HG02588 (cell line): ENCODE results near the gene PIEZO1.
A peak's percentile ranks its signal among the peaks of the same experiment; 100 is the strongest.

Source experiments
- ATAC-seq: cut with Tn5 transposase; IDR thresholded peaks from one replicate; pipeline ENCODE4 v1.9.1; 2021; ENCODE audit warnings: mild to moderate bottlenecking, moderate library complexity; ENCODE audit not compliant: unreplicated experiment

Gene PIEZO1

DNA sequence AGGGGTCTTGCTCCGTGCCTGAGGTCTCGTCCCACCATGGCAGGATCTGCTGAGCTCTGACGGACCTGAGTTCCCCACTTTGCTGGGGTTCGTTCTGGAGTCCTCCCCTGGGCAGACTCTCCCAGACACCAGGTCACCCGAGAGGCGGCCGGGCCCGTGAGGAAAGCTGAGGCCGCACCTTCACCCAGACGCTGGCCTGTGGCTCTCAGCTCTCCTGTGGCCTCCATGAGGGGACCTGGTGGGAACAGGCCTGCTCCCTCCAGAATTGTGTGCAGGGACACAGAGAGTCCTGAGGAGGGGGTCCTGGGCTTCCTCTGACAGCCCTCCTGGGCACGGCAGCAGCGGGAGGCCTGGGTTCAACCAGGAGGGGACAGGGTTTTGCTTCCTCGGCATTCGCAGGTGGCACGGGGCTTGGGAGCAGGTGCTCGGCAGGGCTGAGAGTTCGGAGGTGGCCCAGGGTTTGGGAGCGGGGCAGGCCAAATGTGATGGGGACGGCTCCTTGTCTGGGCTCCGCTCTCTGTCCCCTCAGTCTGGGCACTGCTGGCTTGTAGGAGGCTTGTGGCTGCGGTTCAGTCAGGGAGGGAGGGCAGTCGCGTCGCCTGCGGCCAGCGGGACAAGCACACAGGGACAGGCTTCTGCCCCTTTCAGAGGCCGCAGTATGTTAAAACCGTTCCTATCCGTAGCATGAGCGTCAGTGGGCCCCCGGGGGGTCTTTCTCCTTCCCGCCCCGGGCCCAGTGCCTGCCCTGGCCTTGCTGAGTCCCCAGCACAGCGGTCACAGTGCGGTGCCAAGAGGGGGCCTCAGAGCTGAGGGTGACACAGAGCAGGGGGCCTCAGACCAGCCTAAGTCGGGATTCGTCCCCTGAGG lies 90.6 kb downstream of the PIEZO1 start:
- no peak for ATAC-seq

DNA sequence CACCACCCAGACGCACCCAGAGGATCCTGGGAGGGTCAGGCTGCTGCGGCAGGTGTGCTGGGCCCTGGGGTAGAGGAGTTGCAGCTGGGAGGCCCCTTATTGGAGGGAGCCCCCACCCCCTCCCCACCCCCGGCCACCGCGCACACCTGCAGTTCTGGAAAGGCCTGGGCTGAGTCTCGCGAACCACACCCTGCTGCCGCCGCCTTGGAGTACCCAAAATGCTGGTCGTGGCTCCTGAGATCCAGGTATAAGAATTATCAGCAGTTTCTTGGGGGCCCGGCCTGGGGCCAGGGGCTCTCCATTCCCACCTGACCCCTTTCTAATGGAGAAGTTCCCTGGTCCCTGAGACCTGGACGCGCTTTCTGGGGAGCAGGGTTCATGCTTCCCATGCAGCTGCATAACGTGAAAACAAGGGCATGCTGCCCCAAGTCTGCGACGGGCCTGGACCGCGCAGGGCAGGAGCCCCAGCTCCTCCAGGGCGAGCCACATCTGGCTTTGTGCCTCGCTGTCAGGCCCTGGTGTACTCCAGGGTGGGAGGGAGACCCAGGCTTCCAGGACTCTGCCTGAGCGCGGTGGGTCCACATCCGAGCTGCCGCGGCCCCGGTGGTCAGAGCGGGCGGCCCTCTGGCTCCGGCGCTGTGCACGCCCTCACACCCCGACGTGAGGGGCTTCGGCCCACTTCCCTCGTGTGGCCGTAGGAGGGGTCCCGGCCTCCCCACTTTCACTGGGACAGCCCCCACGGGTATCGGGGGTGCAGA lies 91.4 kb downstream of the PIEZO1 start:
- ATAC-seq: no peak

DNA sequence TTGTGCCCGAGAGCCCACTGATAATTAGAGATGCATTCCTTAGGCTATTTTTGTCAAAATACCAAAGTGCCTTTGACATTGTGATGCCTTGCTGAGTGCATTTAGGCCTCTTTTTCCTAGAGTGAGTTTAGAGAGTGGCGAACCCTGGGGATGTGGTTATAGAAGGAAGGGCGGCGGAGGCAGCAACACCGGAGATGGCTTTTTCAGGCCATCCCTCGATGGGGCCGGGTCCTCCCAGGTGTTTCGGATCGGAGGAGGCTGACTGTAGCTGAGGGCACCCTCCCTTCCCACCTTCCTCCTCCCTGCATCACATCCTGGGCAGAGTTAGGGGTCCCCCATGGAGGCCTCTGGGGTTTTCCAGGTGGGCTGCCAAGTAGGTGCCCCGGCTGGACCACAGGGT lies 92.2 kb downstream of the PIEZO1 start:
- ATAC-seq: no peak

DNA sequence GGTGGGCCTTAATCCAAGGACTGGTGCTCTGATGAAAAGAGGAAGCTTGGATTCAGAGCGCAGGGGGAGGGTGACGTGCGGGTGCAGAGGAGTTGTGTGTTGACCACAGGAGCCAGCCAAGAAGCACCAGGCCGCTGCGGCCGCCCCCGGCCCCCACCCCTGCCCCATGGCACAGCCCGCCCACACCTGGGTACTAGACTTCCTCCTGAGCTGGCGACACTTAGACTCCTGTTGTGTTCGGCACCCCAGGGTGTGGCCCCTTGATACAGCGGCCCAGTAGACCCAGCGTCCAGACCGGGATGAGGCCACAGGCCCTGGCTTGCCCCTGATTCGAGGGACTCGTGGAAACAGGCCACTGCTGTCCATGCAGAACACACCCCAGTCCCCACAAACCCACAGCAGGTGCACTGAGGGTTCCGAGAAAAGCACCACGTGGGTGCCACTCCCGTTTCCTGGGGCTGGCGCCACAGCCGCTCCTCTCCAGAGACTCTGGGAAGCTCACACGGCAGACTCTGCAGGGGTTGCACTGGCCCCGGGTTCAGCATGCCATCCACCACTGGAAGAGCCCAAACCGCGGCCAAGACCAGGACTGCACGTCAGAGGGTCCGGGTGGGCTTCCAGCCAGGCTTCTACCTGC lies 93.0 kb downstream of the PIEZO1 start:
- ATAC-seq: no peak

DNA sequence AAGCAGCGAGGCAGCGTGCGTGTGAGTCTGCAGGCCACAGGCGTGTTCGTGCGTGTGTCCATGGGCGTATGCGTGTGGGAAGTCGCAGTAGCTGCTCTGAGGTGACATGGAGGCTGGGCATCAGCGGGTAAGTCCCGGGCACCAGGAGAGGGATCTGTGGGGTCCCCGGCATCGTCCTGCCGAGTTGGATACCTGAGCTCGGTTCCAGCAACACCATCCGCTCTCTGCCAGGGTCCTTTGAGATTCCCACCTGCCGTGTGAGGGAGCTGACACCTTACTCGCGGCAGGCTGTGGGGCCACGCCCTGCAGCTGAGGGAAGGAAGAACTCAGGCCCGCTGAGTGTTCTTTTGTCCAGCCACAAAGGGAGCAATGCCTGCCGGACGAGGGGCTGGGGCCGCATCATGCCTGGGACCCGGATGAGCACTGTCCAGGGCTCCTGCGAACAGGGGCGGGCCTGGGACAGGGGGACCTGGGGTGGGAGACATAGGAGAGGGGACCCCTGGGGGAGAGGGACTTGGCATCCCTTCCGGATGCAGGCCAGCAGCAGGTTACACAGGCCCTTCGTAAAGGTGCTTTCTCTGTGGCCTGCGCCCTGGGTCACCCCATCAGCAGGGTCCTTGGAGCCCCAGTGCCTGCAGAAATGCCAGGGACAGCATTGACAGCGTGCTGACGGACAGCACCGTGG lies 93.7 kb downstream of the PIEZO1 start:
- no peak for ATAC-seq

DNA sequence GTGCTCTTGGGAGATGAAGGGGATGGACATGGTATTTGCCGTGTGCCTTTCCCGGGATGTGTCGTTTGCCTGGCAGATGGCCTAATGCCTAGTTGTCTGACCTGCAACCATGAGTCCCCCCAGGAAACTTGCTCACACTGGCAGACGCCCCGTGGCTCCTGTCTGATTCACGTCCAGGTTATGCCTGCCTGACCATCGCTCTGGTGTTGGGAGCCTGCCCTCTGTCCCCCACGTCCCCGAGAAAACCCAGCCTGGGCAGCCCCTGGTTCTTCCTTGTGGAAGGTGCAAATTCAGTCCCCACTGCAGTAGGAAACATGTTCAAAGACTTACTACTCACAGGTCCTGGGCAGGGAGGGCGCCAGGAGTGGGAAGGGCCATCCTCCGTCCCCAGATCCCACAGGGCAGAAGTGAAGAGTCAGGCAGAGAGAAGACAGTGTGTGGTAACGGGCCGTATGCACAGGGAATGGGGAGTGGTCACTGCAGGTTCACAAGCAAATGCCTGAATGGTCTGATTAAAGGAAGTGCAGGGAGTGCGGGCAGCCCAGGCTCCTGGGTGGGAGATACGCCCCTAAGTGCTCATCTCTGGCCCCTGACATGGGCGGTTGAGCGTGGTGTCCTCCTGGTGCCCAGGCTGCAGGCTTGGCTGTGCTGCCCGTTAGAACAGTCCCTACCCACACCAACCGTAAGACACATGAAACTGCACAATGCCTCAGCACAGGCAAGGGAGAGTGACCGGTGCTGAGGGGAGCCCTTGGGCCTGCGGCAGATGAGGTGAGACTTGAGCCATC lies 94.5 kb downstream of the PIEZO1 start:
- ATAC-seq: no peak

DNA sequence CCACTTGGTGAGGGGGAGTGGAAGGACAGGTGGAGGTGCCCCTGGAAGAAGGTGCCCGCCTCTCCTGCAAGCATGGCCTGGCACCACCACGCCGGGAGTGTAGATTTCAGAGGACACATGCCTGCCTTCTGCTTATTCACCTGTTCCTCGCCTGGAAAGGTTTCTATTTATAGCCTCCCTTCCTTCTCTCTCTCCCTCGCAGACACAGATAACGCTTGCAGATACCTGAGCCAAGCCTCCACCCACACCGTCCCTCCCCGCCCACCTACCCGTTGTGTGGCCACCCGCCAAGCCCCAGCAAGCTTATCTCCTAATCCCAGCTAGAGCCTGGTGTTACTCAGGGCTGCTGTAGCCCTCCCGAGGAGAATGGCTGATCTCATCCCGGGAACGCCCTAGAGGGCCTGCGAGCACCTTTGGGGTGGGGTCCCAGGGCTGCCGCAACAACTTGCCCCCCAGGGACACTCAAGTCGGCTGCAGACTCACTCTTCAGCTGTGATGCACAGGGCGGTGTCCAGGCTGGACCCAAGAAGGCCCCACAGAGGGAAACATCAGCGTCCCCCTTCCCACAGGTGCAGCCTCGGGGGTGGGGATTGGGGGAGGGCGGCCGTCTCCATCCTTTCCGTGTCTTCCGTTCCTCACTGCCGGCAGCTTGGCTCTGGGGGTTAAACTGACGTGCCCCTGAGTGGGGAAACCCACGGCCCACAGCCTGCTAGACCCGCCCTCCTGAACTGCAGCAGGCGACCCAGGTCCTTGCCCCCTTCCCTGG lies 96.8 kb downstream of the PIEZO1 start:
- ATAC-seq: no peak

DNA sequence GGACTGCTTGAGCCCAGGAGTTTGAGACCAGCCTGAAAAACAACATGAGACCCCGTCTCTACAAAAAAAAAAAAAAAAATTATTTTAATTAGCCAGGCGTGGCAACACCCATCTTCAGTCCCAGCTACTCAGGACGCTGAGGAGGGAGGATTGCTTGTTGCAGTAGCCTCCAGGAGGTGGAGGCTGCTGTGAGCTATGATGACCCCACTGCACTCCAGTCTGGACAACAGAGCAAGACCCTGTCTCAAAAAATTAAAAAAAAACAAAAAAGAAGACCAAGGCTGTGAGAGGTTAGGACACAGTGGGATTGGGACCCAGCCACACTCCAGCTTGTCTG lies 97.4 kb downstream of the PIEZO1 start:
- no peak for ATAC-seq

DNA sequence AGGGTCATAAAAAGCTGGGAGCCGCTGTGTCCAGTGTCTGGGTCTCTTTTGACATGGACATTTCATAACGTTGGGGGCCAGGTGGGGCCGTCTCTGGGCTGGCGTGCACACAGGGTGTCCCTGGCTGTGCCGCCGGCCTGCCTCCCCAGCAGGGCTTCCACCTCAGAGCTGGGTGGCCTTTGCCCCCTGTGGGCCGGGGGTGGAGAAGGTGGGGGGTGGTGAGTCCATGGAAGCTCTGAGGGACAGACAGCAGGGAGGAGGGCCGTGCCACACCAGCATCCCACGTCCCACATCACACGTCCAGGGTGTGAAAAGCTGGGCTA lies 97.8 kb downstream of the PIEZO1 start:
- ATAC-seq: no peak

DNA sequence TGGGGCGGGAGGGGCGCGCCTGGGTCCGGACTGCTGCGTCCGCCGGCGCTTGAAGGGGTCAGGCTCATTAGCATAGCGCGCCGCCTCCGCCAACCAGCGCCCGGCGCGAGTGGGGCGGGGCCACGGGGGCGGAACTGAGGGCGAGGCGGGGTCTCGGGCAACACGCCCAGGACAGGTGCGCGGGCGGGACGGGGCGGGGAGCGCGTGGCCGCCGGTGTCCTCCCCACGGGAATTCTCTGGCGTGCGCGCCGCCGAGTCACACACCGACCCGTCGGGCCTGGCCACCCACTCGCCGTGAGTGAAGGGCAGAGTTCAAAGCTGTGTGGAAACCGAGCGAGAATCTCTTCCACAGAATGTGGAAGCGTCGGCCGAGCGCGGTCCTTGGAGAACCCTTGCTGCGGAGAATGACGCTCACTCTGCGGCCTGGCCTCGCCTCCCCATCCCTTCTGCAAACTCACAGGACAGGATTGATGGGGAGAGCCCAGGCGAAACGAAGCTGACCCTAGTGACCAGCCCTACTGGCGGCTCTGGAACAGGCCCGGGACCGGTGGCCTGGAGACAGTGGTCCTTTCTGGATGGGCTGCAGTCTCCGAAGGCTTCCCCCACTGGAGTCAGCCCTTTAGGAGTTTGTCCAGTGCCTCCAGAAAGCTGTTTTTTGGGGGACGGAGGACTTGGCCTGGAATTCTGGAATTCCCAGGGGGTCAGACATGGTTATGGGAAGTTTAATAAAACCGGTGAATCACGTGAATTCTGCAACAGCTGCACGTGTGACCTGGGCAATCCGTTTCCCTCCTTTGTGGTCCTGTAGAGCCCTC lies 98.4 kb downstream of the PIEZO1 start, which contains the start of gene SNAI3:
Gene SNAI3 (minus strand): TSS at position 69 of the 815 bp plus-strand sequence. CDS start 101 bp downstream, outside the sequence.
- ATAC-seq: peak; percentile 64

DNA sequence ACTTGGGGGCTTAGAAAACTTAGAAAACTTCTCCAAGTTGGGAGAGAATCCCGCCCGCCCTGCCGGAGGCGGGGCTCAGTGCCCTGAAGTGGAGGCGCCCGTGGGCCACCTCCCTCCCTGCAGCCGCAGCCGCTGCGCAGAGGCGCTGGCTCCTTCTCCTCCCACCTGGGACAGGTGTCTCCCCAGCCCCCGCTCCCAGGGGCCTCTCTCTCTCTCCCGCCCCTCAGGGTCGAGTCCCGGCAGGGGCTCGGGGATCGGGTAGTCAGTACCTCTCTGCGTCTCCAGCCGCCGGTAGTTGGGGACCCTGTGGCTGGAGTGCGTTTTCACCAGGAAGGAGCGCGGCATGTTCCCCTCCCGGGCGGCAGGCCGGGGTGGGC lies 99.0 kb downstream of the PIEZO1 start:
- peak; percentile 12 for ATAC-seq

DNA sequence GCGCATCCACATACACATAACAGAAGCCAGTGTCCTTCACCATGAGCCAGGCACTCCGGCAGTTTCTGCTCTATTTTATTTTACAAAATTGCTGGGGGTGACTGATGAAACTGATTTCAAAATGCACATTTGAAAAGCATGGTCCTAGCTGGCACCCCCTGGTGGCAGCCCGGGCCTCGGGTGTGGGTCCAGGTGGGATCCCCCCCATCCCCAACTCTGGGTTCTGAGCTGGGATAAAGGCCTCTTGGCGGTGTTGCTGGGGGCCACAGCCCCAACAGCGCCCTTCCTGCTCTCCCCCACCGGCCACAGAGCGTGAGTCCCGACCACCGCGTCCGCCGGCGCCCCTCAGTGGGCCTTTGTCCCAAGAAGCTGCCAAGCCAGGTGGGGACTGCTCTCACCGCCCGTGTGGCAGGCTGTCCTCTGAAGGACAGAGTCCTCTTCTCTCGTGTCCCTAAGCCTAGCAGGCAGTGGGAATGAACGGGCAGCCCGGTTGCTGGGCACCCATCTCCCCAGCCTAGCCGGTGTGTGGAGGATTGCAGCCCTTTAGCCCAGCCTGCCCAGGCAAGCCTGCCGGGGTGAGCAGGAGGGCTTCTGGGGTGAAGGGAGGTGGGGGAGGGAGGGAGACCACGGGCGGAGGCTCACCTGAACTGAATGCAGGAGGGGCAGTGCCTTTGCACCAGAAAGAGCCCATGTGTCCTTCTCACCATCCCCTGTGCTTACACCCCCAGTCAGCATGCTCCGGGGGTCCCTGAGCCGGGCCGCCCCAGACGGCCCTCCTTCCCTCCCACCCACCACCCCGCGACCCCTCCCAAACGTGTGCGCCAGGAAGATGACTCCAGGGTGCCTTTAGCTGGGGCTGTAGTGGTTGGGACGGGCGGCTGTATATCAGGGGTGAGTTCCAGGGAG lies 99.6 kb downstream of the PIEZO1 start:
- no peak for ATAC-seq

DNA sequence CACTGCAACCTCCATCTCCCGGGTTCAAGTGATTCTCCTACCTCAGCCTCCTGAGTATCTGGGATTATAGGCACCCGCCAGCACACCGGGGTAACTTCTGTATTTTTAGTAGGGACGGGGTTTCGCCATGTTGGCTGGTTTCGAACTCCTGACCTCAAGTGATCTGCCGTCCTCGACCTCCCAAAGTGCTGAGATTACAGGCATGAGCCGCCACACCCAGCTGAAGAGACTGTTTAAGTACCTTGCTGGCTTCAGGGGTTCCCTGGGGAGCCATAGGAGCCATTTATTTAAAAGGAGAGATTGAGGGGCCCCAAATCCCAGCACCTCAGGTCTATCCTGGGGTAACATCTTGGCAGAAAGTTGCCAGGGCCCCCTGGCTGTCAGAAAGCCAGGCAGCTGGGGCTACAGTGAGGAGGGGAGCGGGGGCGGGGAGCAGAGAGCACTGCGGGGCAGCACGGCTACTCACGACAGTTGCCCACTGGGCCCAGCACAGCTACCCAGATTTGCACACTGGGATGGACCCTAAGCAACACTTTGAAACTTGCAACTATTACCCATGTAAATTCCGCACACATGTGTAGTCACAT lies 100.4 kb downstream of the PIEZO1 start:
- ATAC-seq: no peak

DNA sequence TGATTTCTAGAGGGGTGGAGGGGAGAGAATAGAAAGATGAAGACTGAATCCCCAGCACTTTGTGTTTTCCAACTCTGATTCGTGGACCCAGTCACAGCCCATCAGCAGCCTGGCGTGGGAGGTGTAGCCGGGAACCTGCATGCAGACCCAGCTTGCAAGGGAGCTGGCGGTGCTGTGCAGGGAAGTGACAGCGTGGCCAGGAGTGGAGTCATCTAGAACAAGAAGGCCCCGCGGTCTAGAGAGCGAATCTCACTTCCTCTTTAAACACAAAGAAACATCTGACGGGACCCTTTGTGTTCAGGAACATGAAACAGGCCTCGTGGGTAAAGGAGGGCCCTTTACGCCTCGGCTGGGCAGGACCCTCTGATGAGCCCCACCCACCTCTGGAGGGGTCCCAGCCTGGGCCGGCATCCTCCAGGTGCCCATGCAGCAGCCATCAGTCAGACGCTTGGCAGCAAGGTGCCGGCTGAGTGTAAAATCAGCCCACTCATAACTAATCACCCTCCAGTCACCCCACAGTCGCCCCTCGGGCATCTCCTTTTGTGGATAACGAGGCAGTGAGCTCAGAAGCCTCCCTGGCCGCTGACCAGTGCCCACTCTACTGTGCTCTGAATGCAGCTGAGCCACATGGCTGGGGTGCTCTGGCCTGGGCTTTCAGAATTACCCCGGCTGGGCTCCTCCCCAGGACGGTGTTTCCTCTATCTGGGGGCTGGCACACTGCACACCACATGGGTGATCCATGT lies 103.1 kb downstream of the PIEZO1 start:
- ATAC-seq: peak; percentile 51

DNA sequence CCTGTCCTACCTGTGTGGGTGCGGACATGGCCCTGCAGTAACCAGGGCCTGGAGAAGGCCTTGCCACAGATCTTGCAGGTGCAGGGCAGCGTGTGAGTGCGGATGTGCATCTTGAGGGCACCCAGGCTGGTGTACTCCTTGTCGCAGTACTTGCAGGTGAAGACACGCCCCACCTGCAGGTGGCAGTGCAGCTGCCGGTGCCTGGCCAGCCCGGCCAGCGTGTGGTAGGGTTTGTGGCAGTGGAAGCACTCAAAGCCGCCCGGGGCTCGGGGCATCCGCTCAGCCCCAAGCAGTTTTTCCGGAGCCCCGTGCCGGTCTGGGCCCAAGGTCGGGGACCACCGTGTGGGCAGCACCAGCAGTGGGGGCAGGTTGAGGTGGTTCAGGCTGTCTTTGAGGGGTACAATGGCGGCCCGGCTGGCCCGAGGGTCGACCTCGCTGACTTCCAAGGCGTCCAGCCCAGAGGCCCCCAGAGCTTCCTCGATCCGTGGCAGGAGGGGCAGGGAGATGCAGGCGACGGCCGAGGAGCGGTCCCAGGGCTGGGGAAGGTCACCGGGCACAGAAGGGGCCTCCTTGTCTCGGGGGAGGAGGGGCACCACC lies 103.8 kb downstream of the PIEZO1 start:
- no peak for ATAC-seq

DNA sequence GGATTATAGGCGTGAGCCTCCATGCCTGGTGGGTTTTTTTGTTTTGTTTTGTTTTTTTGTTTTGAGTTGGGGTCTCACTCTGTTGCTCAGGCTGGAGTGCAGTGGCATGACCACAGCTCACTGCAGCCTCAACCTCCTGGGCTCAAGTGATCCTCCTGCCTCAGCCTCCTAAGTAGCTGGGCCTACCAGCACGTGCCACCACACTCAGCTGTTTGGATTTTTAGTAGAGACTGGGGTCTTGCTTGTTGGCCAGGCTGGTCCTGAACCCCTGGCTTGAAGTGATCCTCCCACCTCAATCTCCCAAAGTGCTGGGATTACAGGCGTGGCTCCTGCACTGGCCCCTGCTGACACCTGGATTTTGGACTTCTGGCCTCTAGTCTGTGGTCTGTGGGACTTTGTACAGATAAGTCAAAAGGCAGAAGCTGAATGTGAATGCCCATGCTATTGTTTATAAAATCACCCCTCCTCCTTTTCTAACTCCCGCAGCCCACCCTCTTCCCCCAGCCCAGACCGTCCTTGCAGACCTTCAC lies 104.4 kb downstream of the PIEZO1 start:
- ATAC-seq: no peak
